Measurements from ENCODE around the gene SNTA1. TPM values are rescaled to one million over a fixed set of nuclear protein-coding genes. Genes with fewer than 3 reads are reported as not detected.

The SNTA1 gene
- total RNA-seq, 1 experiment from 2014 or later: 35.5 TPM

DNA sequence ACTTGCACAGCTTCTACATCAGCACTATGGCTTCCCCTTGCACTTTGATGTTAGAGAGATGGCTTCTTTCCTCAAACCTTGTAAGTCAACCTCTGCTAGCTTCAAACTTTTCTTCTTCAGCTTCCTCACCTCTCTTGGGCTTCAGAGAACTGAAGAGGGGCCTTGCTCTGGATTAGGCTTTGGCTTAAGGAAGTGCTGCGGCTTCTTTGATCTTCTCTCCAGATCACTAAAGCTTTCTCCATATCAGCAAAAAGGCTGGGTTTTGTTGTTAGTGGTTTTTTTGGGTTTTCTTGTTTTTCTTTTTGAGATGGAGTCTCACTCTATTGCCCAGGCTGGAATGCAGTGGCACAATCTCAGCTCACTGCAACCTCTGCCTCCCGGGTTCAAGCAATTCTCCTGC, 66.2 kb downstream of the SNTA1 start:
- no peak for DNase-seq (ENCODE audit: low read depth, low spot score)
- in situ Hi-C loops (cut with HindIII; ENCODE audit: low pct_unique_long_range_greater_than_20kb, low sequenced_read_pairs): no loop called here

- in situ Hi-C loops (cut with HindIII; ENCODE audit: low pct_unique_long_range_greater_than_20kb, low sequenced_read_pairs): no loop called here
- DNase-seq (ENCODE audit: low read depth, low spot score): no peak
Measured at GRCh38 chr20:33373735-33374605, 69.6 kb downstream of the SNTA1 start.

DNA sequence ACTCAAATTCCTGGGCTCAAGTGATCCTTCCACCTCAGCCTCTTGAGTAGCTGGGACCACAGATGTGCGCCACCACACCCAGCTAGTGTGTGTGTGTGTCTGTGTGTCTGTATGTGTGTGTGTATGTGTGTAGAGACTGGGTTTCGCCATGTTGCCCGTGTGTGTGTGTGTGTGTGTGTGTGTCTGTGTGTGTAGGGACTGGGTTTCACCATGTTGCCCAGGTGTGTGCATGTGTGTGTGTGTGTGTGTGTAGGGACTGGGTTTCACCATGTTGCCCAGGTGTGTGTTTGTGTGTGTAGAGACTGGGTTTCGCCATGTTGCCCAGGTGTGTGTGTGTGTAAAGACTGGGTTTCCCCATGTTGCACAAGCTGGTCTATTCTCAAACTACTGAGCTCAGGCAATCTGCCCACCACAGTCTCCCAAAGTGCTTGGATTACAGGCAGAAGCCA, 70.5 kb downstream of the SNTA1 start:
- in situ Hi-C loops (cut with HindIII; ENCODE audit: low pct_unique_long_range_greater_than_20kb, low sequenced_read_pairs): no loop called here
- DNase-seq (ENCODE audit: low read depth, low spot score): no peak

GRCh38 chr20:33370291-33370690, 73.3 kb downstream of the SNTA1 start:
- in situ Hi-C loops (cut with HindIII; ENCODE audit: low pct_unique_long_range_greater_than_20kb, low sequenced_read_pairs): no loop called here

GRCh38 chr20:33362898-33363297, 80.7 kb downstream of the SNTA1 start:
- DNase-seq (ENCODE audit: low read depth, low spot score): no peak
- in situ Hi-C loops (cut with HindIII; ENCODE audit: low pct_unique_long_range_greater_than_20kb, low sequenced_read_pairs): no loop called here

More at GRCh38 chr20:33370291-33370690, 73.3 kb downstream of the SNTA1 start:
- no peak for DNase-seq (ENCODE audit: low read depth, low spot score)

DNA sequence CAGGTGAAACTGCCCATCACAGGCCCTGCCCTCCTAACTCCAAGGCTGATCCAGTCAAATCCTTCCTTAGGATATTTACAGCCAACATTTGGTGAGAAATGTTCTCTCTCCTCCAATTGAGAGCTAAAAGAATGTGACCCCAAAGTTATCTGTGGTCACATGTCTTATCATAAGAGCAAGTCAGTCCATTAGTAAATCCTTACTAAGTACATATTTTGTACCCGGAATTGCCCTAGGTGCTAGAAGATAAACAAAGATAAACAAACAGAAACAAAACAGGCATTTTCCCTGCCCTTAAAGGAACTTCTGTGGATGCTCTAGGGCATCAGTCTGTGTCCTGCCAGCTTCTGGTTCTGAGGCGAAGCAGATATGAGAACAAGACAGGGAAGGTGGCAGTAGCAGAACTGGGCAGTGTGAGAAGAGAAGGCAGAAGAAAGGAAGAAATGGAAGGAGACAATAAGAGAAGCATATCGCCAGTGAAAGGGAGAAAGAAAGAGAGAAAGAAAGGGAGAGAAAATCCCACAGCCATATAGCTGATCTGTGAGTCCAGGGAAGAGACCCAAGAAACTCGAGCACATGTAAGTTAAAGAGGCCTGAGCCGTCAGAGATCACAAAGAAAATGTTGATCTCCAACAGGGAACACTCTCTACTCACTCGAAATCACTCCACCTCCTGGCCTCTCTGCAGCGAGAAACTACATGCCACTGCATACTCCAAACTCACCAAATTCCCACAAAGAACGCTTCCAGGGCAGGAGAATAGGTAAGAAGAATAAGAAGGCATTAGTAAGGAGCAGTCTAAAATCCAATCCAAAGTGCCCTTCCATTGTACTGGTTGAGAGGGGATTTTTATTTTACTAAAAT, 83.9 kb downstream of the SNTA1 start:
- peak; percentile 64 for DNase-seq (ENCODE audit: low read depth, low spot score)
- in situ Hi-C loops (cut with HindIII; ENCODE audit: low pct_unique_long_range_greater_than_20kb, low sequenced_read_pairs): no loop called here

Other genes starting within 250 kb of the SNTA1 start
- not detected in 2 replicates for gene BPIFA3, start 226.4 kb downstream of the SNTA1 start, total RNA-seq (2014; rRNA removed; shearing (Covaris generic))
- gene BPIFA1, start 207.8 kb downstream of the SNTA1 start, total RNA-seq (2014; rRNA removed; shearing (Covaris generic)): not detected in 2 replicates
- not detected in 2 replicates for gene BPIFB1, start 160.5 kb downstream of the SNTA1 start, total RNA-seq (2014; rRNA removed; shearing (Covaris generic))
- gene CDK5RAP1, start 42.2 kb downstream of the SNTA1 start, total RNA-seq (2014; rRNA removed; shearing (Covaris generic)): 31.4 and 38.1 TPM in 2 replicates
- 6.0 and 6.3 TPM in 2 replicates for gene CBFA2T2, start 46.3 kb upstream of the SNTA1 start, total RNA-seq (2014; rRNA removed; shearing (Covaris generic))
- not detected in 2 replicates for gene C20orf144, start 218.6 kb upstream of the SNTA1 start, total RNA-seq (2014; rRNA removed; shearing (Covaris generic))
- gene ACTL10, start 223.2 kb upstream of the SNTA1 start, total RNA-seq (2014; rRNA removed; shearing (Covaris generic)): not detected in 2 replicates
- gene NECAB3, start 230.7 kb upstream of the SNTA1 start, total RNA-seq (2014; rRNA removed; shearing (Covaris generic)): 63.1 and 78.9 TPM in 2 replicates
- gene E2F1, start 242.6 kb upstream of the SNTA1 start, total RNA-seq (2014; rRNA removed; shearing (Covaris generic)): 16.7 and 18.9 TPM in 2 replicates

Data from SK-MEL-5 (cell line).